GDM1 (cell line): ENCODE measurements around the gene NECAB2.

Source experiments
- DNase-seq: peaks from one replicate; lab custom pipeline; 2025; lab: John Stamatoyannopoulos, UW

NECAB2 gene

DNA sequence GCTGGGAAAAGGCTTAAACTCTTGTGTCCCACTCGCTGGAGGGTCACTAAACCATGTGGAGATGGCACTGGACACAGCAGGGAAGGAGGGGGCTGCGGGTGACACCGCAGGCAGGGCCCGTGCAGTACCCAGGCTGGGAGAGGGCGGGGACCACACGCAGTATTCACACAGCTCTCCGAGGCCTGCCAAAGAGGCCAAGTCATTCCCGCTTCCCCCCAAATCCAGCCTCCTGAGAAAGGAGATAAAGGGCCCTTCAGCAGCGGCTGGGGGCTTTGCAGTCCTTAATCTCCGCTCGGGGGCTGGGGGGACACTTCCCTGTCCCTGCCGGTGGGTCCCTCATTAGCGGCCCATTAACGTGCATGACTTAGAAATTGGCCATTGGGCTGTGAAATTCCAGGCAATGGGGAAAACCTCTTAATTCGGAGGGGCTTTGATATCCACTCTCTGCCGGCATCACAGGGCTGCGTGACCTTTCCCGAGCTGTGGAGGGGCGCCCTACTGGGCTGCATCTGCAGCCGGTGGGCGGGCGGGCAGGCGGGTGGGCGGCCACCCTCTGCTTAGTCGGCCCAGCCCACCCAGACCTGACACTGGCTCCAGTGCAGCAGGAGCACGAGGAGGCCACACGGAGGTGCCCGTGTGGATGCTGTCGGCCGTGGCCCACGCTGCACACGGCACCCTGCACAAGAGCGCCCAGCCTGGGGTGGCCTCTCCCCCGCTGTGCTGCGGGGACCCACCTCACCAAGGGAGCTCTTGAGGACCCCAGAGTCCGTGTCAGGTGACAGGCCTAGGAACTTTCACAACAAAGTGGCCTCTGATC, 77.2 kb downstream of the NECAB2 start:
- DNase-seq = no peak

DNA sequence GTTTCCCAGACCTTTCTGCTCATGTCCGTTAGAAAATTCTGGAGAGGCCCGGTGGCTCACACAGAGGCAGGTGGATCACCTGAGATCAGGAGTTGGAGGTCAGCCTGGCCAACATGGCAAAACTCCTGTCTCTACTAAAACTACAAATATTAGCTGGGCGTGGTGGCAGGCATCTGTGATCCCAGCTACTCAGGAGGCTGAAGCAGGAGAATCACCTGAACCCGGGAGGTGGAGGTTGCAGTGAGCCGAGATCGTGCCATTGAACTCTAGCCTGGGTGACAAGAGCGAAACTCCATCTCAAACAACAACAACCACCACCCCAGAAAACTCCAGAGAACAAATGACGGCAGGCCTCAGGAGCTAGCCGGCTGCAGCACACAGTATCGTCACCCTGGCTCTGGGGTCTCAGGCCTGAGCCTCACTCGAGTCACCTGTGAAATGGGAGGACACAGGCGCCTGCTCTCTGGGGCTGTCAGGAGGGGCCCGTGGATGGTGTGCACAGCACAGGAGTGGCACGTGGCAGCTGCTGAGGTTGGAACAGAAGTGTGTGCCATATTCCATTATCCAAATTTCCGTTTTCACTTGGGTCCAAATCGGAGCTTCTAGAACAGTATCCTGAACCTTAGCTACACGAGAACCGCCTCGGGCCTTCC, 77.9 kb downstream of the NECAB2 start:
- no peak for DNase-seq

DNA sequence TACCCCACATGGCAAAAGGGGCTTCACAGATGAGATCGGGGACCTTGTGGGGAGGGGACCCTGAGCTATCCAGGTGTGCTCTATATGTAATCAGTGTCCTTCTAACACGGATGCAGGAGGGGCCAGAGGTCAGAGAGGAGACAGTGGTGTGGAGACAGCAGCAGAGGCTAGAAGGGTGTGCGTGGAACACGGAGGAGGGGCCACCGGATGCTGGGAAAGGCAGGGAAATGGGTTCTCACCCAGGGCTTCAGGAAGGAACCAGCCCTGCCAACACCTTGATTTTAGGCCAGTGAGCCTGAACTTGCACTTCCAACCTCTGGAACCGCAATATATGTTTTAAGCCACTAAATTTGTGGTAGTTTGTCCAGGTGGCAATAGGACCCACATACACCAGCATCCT, 79.2 kb downstream of the NECAB2 start:
- no peak for DNase-seq

DNA sequence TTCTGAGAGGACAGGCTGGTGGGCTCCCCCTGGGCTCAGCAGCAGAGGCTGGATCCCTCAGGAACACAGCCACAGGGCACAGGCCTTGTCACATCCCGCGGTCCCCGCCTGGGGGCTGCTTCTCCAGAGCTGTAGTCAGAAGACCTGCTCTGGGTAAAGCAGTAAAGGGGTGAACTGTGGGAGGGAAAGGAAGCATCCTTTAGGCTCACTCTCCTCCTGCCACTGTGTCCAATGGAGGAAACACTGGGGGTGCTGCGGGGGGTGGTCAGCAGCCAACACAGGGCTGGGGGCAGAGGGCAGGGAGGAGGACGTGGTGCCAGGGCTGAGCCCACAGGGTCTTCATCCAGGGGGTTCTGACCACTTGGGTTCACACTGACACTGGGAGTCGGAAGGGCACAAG, 79.6 kb downstream of the NECAB2 start:
- no peak for DNase-seq

DNA sequence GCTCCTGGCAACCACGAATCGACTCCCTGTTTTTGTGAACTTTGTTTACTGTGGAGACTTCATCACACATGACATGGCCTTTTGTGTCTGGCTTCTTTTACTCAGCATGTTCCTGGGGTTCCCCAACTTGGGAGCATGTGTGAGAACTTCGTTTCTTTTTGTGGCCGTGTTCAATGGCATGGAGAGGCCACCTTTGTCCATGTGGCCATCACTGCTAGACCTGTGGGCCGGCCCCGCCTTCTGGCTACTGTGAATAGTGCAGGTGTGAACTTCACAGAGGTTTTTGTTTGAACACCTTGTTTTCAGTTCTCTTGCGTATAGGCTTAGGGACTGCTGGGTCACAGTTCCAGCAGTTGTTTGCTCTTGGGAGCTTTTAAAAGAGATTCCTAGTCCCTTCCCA, 80.2 kb downstream of the NECAB2 start:
- no peak for DNase-seq

DNA sequence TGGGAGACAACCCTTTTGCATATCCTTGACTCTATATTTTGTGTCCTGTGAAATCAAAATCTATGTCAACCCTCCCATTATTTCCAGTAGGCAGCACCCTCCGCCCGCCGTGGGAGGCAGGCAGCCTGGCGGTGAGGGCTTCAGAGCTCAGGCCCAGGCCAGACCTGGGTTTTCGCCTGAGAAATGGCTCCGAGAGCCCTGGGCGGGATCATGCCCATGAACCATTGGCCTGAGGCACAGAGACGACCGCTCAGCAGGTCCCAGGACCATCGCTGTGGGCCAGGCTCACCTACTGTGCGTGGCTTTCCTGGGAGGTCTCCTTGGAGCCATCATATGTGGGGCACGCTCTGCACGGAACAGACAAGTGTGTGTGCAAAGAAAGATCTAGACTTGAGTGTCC, 80.8 kb downstream of the NECAB2 start:
- DNase-seq = no peak

DNA sequence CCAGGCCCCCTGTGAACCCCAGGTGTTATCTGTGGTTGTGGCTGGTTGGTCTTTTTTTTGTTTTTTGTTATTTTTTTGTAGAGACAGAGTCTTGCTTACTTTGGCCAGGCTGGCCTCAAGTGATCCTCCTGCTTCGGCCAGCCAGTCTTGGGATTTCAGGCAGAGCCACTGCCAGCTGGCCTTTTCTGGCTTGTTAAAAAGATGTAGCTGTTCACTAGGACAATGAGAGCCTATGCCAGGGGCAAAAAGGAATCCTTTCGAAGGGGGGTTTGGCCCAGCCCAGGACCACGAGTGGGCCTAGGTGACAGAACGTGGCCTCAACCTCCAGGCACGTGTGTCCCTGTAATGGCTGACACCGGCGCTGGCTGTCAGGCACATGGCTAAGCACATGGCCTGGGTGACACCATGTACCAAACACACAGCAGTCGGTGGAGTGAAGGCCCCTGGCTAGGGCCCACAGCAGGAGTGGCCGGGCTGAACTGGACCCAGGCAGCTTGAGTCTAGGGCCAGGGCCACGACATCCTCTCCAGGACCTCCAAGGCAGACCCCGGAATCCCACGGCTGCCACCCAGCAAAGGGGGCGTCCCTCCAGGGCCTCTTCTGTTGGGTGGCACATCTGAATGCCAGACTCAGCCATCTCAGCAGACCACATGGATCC, 81.5 kb downstream of the NECAB2 start:
- no peak for DNase-seq

DNA sequence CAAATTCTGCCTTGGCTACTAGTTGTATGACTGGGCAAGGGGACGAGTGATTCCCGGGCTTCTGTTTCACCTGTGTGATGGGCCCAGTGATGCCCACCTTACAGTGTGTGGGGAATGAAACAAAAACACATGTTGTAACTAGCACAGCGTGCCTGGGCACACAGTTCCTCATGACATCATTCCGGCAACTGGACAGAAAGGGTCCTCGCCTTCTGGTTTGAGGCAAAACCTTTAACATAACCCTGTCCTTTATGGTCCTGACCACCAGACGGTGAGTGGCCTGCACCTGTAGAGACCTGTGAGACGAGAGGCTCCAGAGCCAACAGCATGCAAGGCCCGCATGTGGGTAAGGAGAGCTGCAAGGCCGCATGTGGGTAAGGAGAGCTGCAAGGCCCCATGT, 82.3 kb downstream of the NECAB2 start:
- no peak for DNase-seq

DNA sequence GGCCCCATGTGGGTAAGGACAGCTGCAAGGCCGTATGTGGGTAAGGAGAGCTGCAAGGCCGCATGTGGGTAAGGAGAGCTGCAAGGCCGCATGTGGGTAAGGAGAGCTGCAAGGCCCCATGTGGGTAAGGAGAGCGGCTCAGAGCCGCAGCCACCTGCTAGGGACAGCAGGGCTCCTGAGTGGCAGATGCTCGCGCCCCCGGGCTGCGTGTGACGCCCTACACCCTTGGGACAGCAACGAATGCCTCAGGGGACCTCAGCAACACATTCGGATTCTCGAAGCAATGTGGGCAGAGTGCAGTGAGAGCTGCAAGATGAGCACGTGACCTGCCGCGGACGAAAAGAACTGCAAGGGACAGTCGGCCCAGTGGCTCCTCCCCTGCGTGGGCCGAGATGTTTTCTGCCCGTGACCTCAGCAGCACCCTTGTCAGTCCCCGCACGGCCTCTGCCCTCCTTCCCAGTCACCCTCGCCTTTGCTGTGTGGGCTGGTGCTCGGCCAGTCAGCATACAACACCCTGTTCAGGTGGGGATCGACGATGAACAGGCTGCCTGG, 84.1 kb downstream of the NECAB2 start:
- DNase-seq = no peak
